ENCODE measurements around the gene FAM20C. TPM values are rescaled to one million over a fixed set of nuclear protein-coding genes. Genes with fewer than 3 reads are reported as not detected.

FAM20C gene
- total RNA-seq, 1 experiment from 2014 or later: 87.9 TPM

DNA sequence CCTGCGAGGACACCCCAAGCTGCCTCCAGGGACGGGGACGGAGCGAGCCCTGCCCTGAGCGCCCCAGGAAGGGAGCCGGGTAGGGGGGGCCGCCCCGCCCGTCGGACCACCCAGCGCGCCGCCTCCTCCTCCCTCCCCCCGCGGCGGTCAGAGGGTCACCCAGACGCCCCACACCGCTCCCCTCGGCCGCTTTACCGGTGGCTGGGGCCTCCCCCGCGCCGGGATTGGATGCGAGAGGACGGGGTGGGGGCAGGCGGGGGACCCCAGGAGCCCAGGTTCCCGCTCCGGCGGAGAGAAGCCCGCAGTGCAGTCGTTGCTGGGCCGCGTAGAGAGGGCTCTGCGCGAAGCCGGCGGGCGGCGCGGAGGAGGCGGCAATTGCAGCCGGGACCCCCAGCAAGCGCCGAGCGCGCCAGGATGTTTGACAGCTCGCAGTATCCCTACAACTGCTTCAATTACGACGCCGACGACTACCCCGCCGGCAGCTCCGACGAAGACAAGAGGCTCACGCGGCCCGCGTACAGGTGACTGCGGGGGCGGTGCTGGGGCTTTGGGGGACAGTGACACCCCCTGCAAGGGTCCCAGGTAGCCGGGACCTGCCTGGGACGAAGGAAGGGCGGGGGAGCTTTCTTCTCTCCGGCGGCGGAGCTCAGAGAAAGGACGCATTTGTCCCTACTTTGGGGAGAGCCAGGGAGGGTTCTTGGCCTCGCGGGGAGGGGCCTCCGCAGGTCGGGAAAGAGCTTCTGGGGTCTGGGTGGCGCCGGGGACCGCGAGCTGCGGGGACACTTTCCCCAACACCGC is 97.6 kb downstream of the FAM20C start, which contains the start of gene FOXL3:
FOXL3 (plus strand) TSS at position 415 of the 798 bp plus-strand sequence; CDS start at position 415, 0 bp downstream.
- Histone ChIP-seq H3K9me2 (replicated peaks; ENCODE audit: low read length) (no peaks in the 10 kb centered on the region), H3K9me3 (ENCODE audit: low read length) (no peaks in the 10 kb centered on the region), H3K4me2 (ENCODE audit: low read length) (no peak within 1 kb of the TSS), H3K27ac (ENCODE audit: low read length) (no peak within 1 kb of the TSS), H2AFZ (ENCODE audit: low read length) (no peak within 1 kb of the TSS), H4K20me1 (ENCODE audit: low read length) (no peaks in the 10 kb centered on the region), H3K4me1 (ENCODE audit: insufficient read depth, low read length) (no peaks in the 10 kb centered on the region), H3K36me3 (ENCODE audit: low read depth, low read length) (no peaks in the 10 kb centered on the region), H3K4me3 (ENCODE audit: low read length) (no peak within 1 kb of the TSS), H3K79me2 (ENCODE audit: low read length) (no peaks in the 10 kb centered on the region), H3F3A (ENCODE audit: low read length, unreplicated experiment) (no peaks in the 10 kb centered on the region), H3K9ac (ENCODE audit: low read length) (no peak within 1 kb of the TSS), H3K27me3 (ENCODE audit: low read length) (0 out of 2 replicates have a peak, but pooled peaks cover 3% of the 10 kb centered on the region)
- POLR2A ChIA-PET (ENCODE audit: unreplicated experiment): no interaction called here
- BruUV-seq (replicated peaks): no TSS peak
- intact Hi-C loops (cut with micrococcal nuclease): no loop called here
- no peak for TF ChIP-seq EZH2phosphoT487 (IDR thresholded peaks at IDR 0.05; ENCODE audit: borderline replicate concordance, low read length)
- TF ChIP-seq, protein P1, sequence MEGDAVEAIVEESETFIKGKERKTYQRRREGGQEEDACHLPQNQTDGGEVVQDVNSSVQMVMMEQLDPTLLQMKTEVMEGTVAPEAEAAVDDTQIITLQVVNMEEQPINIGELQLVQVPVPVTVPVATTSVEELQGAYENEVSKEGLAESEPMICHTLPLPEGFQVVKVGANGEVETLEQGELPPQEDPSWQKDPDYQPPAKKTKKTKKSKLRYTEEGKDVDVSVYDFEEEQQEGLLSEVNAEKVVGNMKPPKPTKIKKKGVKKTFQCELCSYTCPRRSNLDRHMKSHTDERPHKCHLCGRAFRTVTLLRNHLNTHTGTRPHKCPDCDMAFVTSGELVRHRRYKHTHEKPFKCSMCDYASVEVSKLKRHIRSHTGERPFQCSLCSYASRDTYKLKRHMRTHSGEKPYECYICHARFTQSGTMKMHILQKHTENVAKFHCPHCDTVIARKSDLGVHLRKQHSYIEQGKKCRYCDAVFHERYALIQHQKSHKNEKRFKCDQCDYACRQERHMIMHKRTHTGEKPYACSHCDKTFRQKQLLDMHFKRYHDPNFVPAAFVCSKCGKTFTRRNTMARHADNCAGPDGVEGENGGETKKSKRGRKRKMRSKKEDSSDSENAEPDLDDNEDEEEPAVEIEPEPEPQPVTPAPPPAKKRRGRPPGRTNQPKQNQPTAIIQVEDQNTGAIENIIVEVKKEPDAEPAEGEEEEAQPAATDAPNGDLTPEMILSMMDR (conservative IDR thresholded peaks at IDR 0.05; ENCODE audit: low read depth, low read length): no peak
- TF ChIP-seq EZH2 (IDR thresholded peaks at IDR 0.05; ENCODE audit: low read length, unreplicated experiment): no peak
- ATAC-seq (no peak), DNase-seq (no peak)
- CTCF ChIA-PET: no interaction called here

DNA sequence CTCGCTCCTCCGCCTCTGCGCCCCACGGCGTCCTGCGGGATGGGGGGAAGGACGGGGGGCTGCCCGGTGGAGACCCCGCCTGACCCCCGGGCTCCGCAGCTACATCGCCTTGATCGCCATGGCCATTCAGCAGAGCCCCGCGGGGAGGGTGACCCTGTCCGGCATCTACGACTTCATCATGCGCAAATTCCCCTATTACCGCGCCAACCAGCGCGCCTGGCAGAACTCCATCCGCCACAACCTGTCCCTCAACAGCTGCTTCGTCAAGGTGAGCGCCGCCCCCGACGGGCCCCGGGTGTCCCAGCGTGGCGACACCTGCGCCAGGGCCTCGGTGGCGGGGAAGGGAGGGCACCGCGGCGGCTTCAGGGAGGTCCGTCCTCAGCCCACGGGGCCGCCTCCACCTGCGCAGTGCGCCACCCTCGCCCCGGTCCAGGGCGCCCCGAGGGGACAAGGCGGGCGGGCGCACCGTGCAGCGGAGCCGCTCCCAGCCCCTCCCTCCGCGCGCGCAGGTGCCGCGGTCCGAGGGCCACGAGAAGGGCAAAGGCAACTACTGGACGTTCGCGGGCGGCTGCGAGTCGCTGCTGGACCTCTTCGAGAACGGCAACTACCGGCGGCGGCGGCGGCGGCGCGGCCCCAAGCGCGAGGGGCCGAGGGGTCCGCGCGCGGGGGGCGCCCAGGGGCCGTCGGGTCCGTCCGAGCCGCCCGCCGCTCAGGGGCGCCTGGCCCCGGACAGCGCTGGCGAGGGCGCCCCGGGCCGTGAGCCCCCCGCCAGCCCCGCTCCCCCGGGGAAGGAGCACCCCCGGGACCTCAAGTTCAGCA is 98.4 kb downstream of the FAM20C start:
- no peaks in the 10 kb centered on the region for H4K20me1 ChIP-seq (ENCODE audit: low read length)
- ATAC-seq: no peak
- H3K9me2 ChIP-seq (replicated peaks; ENCODE audit: low read length): no peaks in the 10 kb centered on the region
- no peaks in the 10 kb centered on the region for H3K79me2 ChIP-seq (ENCODE audit: low read length)
- no peaks in the 10 kb centered on the region for H3K9me3 ChIP-seq (ENCODE audit: low read length)
- TF ChIP-seq EZH2 (IDR thresholded peaks at IDR 0.05; ENCODE audit: low read length, unreplicated experiment) (no peak), EZH2phosphoT487 (IDR thresholded peaks at IDR 0.05; ENCODE audit: borderline replicate concordance, low read length) (no peak)
- TF ChIP-seq, protein P1 (conservative IDR thresholded peaks at IDR 0.05; ENCODE audit: low read depth, low read length): no peak
- intact Hi-C loops (cut with micrococcal nuclease): no loop called here
- no peaks in the 10 kb centered on the region for H3K4me1 ChIP-seq (ENCODE audit: insufficient read depth, low read length)
- no peak overlapping the region for H3K9ac ChIP-seq (ENCODE audit: low read length)
- no peaks in the 10 kb centered on the region for H3K36me3 ChIP-seq (ENCODE audit: low read depth, low read length)
- H2AFZ ChIP-seq (ENCODE audit: low read length): no peak overlapping the region
- CTCF ChIA-PET: no interaction called here
- POLR2A ChIA-PET (ENCODE audit: unreplicated experiment): no interaction called here
- 0 out of 2 replicates have a peak, but pooled peaks cover 3% of the 10 kb centered on the region for H3K27me3 ChIP-seq (ENCODE audit: low read length)
- BruUV-seq (replicated peaks): no TSS peak
- H3K4me2 ChIP-seq (ENCODE audit: low read length): no peak overlapping the region
- H3K4me3 ChIP-seq (ENCODE audit: low read length): no peak overlapping the region
- no peaks in the 10 kb centered on the region for H3F3A ChIP-seq (ENCODE audit: low read length, unreplicated experiment)
- no peak overlapping the region for H3K27ac ChIP-seq (ENCODE audit: low read length)
- no peak for DNase-seq

Measured in PC-3 (cell line).